Keratinocyte (primary cell): ENCODE data around the gene RGS3.

Experiments used
- CTCF ChIP-seq, 3 experiments: IDR thresholded peaks in 1 of 3; conservative IDR thresholded peaks in 1 of 3; optimal IDR thresholded peaks in 1 of 3; 2 replicates in 2 of 3; 3 replicates in 1 of 3; pipeline versions ENCODE3 to v1.5.1; 2011; ENCODE audit warnings: low read length in 3 of 3, mild to moderate bottlenecking in 3 of 3, moderate library complexity in 2 of 3, control low read depth in 1 of 3, inconsistent platforms in 1 of 3; ENCODE audit not compliant: insufficient read depth in 2 of 3; ENCODE audit errors: extremely low read depth in 1 of 3
- EZH2 ChIP-seq: IDR thresholded peaks from one replicate; pipeline ENCODE4 v1.6.1; 2012; ENCODE audit warnings: inconsistent platforms, mild to moderate bottlenecking, low read length, moderate library complexity

GRCh38 chr9:113525831-113526230 lies 62.3 kb downstream of the RGS3 start:
- TF ChIP-seq EZH2 (no peak), CTCF (optimal IDR thresholded peaks at IDR 0.05 in 1 of 3, IDR thresholded peaks at IDR 0.05 in 1 of 3, conservative IDR thresholded peaks at IDR 0.05 in 1 of 3; ENCODE audit: extremely low read depth in 1 of 3, insufficient read depth in 2 of 3, low read length in 3 of 3) (no peak)
